Ascending aorta (tissue), 2 donors: Measurements from ENCODE around the gene PPFIA2. TPM values are rescaled to one million over a fixed set of nuclear protein-coding genes. Genes with fewer than 3 reads are reported as not detected.

Experiments
- DNase-seq, 2 donors: peaks; one replicate each; pipeline ENCODE4 v3.0.0-alpha.2; 2019; ENCODE audit warnings: low spot score in 2 of 2
- H3K27ac ChIP-seq, 2 donors: fragments of 200-600 bp; sonication (generic); one replicate each; pipeline ENCODE4 v1.5.1; 2016 to 2017; ENCODE audit warnings: mild to moderate bottlenecking in 1 of 2
- H3K27me3 ChIP-seq: fragments of 200-600 bp; sonication (generic); one replicate; pipeline ENCODE4 v1.5.1; 2017
- H3K36me3 ChIP-seq, 2 donors: fragments of 200-600 bp; sonication (generic); one replicate each; pipeline ENCODE4 v1.5.1; 2016
- H3K4me1 ChIP-seq, 2 donors: fragments of 200-600 bp; sonication (generic); one replicate each; pipeline ENCODE4 v1.5.1; 2016 to 2017; ENCODE audit warnings: mild to moderate bottlenecking in 1 of 2
- H3K4me3 ChIP-seq, 2 donors: fragments of 200-600 bp; sonication (generic); one replicate each; pipeline ENCODE4 v1.5.1; 2016 to 2017; ENCODE audit warnings: mild to moderate bottlenecking in 1 of 2
- H3K9me3 ChIP-seq, 2 donors: fragments of 200-600 bp; sonication (generic); one replicate each; pipeline ENCODE4 v1.5.1; 2016
- CTCF ChIP-seq, 3 experiments: fragments of 200-600 bp in 2 of 3; fragments of 450-650 bp in 1 of 3; sonication (generic) in 2 of 3; IDR thresholded peaks; one replicate each; pipeline ENCODE4 v1.5.1; 2016 to 2019; ENCODE audit warnings: antibody characterized with exemption in 3 of 3, mild to moderate bottlenecking in 1 of 3, moderate library complexity in 1 of 3
- intact Hi-C: fragments of 100-400 bp; cut with DNase I; formaldehyde crosslinking; loops from one replicate; pipeline ENCODE4 v1.15.1; 2023
- total RNA-seq: library from RNA; depleted of rRNA; stranded (reverse); fragments of >200 nt; gene quantifications from one replicate; pipeline ENCODE4 v1.1.0, GENCODE V29; 2016

Gene PPFIA2
- total RNA-seq, 1 donor from 2014 or later, result 15.0 TPM

DNA sequence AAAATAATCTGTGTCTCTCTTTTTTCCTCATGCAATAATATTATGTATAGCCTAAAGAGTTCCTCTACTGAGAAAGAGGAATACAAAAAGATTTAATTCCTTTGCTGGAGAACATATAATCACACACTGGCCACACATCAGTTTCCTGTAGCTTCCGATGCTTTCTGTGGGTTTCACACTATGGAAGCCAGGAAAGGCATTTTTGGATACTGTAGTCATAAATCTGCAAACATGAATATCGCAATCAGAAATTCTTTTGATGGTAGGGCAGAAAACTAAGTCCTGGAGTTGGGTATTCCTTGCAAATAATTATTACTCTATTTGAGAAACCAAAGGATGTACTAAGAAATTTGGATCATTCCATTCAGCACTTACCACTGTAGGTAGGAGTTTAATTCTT lies 421.3 kb downstream of the PPFIA2 start:
- H3K36me3 ChIP-seq, result peaks cover 5 to 12% of the 10 kb centered on the region in 2 donors
- H3K4me1 ChIP-seq, result no peaks in the 10 kb centered on the region
- H3K4me3 ChIP-seq, result no peak overlapping the region
- no peak for TF ChIP-seq CTCF (IDR thresholded peaks at IDR 0.05)
- H3K9me3 ChIP-seq, result no peaks in the 10 kb centered on the region
- H3K27ac ChIP-seq, result no peak overlapping the region
- no peaks in the 10 kb centered on the region for H3K27me3 ChIP-seq
- no peak for DNase-seq
- intact Hi-C loops, result no loop called here

GRCh38 chr12:81333812-81334211 lies 425.3 kb downstream of the PPFIA2 start:
- intact Hi-C loops, result no loop called here
- TF ChIP-seq CTCF (IDR thresholded peaks at IDR 0.05), result no peak
- H3K27ac ChIP-seq, result no peak overlapping the region
- no peak overlapping the region for H3K4me3 ChIP-seq
- H3K27me3 ChIP-seq, result no peaks in the 10 kb centered on the region
- H3K4me1 ChIP-seq, result no peaks in the 10 kb centered on the region
- H3K9me3 ChIP-seq, result no peaks in the 10 kb centered on the region
- peaks cover 2 to 8% of the 10 kb centered on the region in 2 donors for H3K36me3 ChIP-seq
- DNase-seq, result no peak

DNA sequence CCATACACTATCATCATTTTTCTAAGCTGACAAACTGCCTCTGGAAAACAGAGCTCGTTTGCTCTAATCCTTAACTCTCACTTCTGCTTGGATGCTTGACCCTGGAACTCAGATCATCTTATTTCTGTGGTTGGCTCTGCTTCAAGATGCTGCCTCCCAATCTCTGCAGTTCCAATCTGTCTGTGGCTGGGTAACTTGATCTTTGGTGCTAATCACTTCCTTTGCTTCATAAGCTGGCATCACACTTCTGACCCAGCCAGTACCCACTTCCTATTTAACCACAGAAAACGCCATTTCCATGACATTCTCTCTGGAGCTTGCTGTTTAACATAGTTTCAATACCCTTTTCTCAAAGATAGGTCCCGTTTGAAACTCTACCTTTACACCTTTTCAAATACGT lies 427.1 kb downstream of the PPFIA2 start:
- Histone ChIP-seq H3K27ac (no peak overlapping the region), H3K27me3 (no peaks in the 10 kb centered on the region), H3K4me3 (no peak overlapping the region), H3K9me3 (no peaks in the 10 kb centered on the region), H3K4me1 (no peaks in the 10 kb centered on the region), H3K36me3 (peaks cover 2 to 4% of the 10 kb centered on the region in 2 donors)
- intact Hi-C loops, result no loop called here
- TF ChIP-seq CTCF (IDR thresholded peaks at IDR 0.05), result no peak
- no peak for DNase-seq

DNA sequence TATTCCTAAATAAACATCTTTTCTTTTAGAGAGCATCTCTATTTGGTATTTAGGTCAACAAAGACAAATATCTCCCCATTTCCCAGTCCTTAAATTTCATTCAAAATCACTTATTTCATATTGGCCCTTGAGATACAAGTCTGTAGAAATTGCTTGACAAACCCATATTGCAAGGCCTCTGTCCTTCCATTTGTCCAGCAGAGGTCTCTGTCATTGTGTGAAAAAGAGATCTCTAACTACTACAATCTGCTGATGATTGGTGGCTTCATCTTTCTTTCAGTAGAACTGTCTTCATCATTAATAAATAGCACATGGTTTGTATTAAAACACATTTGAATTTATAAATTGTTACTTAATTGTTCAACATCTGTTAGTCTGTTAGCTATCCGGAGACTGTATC lies 428.7 kb downstream of the PPFIA2 start:
- Histone ChIP-seq H3K36me3 (peaks cover 2 to 4% of the 10 kb centered on the region in 2 donors), H3K4me3 (no peak overlapping the region), H3K4me1 (no peaks in the 10 kb centered on the region), H3K27ac (no peak overlapping the region), H3K9me3 (no peaks in the 10 kb centered on the region), H3K27me3 (no peaks in the 10 kb centered on the region)
- no peak for TF ChIP-seq CTCF (IDR thresholded peaks at IDR 0.05)
- DNase-seq, result no peak
- intact Hi-C loops, result no loop called here

DNA sequence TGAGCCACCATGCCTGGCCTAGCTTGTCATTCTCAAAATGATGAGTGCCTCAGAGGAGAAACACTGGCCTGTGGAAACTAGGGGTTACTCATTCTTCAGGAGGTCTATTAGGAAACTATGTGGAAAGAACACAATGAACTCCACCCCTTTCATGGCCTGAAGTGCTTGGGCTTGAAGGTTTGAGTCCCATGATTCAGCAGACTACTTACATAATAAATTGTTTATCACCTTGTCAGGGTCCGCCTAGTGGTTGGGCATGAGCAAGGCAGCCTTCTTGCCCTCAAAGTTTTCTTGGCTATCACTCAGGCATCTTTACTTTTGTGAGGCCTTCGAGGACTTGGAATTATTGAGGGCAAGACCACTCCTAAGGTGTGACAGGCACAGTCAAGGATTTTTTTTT lies 430.1 kb downstream of the PPFIA2 start:
- no peaks in the 10 kb centered on the region for H3K9me3 ChIP-seq
- no peak overlapping the region for H3K27ac ChIP-seq
- no peak for DNase-seq
- peaks cover 0 to 4% of the 10 kb centered on the region in 2 donors for H3K36me3 ChIP-seq
- TF ChIP-seq CTCF (IDR thresholded peaks at IDR 0.05), result no peak
- H3K4me3 ChIP-seq, result no peak overlapping the region
- H3K4me1 ChIP-seq, result no peaks in the 10 kb centered on the region
- intact Hi-C loops, result no loop called here
- H3K27me3 ChIP-seq, result no peaks in the 10 kb centered on the region

GRCh38 chr12:81327425-81327824 lies 431.7 kb downstream of the PPFIA2 start:
- Histone ChIP-seq H3K9me3 (no peaks in the 10 kb centered on the region), H3K36me3 (peaks cover 0 to 4% of the 10 kb centered on the region in 2 donors), H3K4me3 (no peak overlapping the region), H3K4me1 (no peaks in the 10 kb centered on the region), H3K27me3 (no peaks in the 10 kb centered on the region), H3K27ac (no peak overlapping the region)
- no peak for DNase-seq
- intact Hi-C loops, result no loop called here
- TF ChIP-seq CTCF (IDR thresholded peaks at IDR 0.05), result no peak
